GM12872 (cell line): ENCODE measurements around the gene DLL4.

ENCODE experiments used
- CTCF ChIP-seq: IDR thresholded peaks from 3 replicates; pipeline ENCODE4 v1.5.1; 2011; ENCODE audit warnings: low read depth, mild to moderate bottlenecking, low read length, moderate library complexity; ENCODE audit not compliant: insufficient read depth

DLL4 gene

GRCh38 chr15:40952301-40952900 lies 23.3 kb downstream of the DLL4 start:
- TF ChIP-seq CTCF: no peak

GRCh38 chr15:40952901-40953712 lies 24.0 kb downstream of the DLL4 start, which contains the start of gene CHAC1:
TSS of gene CHAC1 (plus strand) at chr15:40953471. CDS start at chr15:40953584, 113 bp downstream.
- no peak for TF ChIP-seq CTCF

- TF ChIP-seq CTCF: no peak
These were observed 24.6 kb downstream of the DLL4 start for GRCh38 chr15:40953713-40954074.

GRCh38 chr15:40955141-40955903 lies 26.2 kb downstream of the DLL4 start:
- TF ChIP-seq CTCF: no peak

DNA sequence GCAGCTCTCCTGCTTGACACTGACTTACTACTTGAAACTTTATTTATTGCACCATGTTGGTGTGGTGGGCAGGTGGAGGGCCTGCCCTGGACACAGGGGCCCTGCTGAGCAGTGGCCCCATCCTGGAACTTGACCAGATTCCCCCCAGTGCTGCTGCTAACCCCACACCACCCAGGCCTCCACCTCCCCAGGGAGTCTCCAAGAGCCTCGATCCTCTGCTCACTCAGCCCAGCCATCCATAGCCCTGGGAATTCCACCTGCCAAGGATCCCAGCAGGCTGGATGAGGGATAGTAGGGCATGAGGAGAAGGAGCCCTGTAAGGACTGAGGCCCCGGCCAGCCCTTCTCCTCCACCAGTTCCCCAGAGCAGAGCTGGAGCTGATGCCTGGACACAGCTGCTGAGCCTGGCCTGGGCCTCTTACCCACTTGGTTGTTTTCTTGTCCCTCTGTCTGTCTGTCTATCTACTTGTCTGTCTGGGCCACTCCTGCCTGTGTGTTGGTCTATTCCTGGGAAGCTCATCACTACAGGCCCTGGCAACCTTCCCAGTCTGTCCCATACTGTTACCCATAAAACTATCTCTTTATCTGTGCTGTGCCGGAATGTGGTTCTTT lies 26.9 kb downstream of the DLL4 start:
- no peak for TF ChIP-seq CTCF

DNA sequence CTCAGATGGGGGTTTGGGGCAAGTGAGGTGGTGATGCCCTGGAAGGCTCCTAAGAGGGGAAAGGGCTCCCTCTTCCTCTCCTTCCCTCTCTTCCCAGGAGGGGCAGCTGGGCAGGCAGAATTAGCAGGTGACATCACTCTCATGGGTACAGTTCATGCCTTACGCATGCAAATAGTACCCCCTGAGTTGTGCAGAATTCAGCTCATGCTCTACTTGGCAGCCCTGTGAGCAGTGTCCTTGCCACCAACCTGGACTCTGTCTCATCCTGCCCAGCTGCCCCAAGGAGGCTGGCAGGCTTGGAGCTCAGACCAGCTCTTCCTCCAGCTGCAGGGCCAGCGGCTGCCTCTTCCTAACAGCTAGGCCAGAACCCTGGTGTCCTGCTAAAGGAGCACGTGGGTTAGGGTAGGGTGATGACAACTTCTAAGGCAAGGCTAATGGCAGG lies 27.4 kb downstream of the DLL4 start:
- no peak for TF ChIP-seq CTCF

GRCh38 chr15:40957041-40957555 lies 28.0 kb downstream of the DLL4 start:
- no peak for TF ChIP-seq CTCF
